GM12892 (cell line): ENCODE data around the gene CD81.

Experiments used
- POLR2A ChIP-seq: IDR thresholded peaks from 2 replicates; pipeline ENCODE4 v1.6.1; 2011; ENCODE audit warnings: low read depth, low read length, control low read depth
- POLR2AphosphoS5 ChIP-seq: IDR thresholded peaks from 2 replicates; pipeline ENCODE4 v1.6.1; 2011; ENCODE audit warnings: low read depth, low read length, control low read depth

DNA sequence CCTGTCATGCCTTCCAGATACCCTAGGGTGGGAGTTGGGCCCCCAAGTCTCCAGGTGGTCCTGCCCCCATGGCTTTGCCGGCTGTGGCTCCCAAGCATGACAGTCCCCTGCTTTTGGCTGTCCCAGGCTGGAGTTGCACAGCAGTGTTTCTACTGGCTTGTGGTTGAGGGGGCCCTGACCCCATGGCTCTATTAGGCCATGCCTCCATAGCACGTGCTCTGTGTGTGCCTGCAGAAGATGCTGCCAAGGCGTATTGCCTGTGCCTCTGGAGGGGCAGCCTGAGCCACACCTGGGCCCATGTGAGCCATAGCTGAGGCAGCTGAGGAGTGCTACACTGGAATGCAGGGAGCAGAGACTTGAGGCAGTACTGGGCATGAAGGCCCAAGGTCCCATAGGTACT is 25.4 kb upstream of the CD81 start:
- TF ChIP-seq POLR2AphosphoS5: no peak
- no peak for TF ChIP-seq POLR2A
